GM11168 (cell line): ENCODE measurements around the gene FAM81B.

Experiments
- in situ Hi-C: fragments of 300-500 bp; cut with MboI; formaldehyde crosslinking; loops from one replicate; pipeline ENCODE4 v1.12.0; 2022; ENCODE audit warnings: low sequenced_read_pairs; ENCODE audit not compliant: unreplicated experiment

The FAM81B gene

GRCh38 chr5:95449460-95449859 lies 58.3 kb downstream of the FAM81B start:
- in situ Hi-C loops = no loop called here

GRCh38 chr5:95454536-95454935 lies 63.4 kb downstream of the FAM81B start:
- in situ Hi-C loops = no loop called here

DNA sequence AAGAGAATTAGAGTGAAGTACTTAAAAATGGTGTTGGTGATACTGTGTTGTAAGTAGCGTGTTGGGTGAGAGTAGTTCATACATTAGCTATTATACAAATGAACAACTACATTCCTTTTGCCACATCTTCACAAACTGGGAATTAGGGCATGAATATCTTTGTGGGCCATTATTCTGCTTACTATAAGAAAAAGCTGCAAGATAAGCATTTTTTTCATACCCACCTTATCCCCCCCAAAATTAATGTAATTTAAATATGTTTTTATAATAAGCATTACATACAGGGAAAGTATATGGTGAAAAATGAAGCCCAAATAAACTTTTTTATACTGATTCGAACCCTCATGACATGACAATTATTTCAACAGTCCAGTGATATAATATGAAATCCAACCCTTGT lies 69.5 kb downstream of the FAM81B start:
- in situ Hi-C loops = no loop called here

GRCh38 chr5:95471487-95471886 lies 80.3 kb downstream of the FAM81B start:
- in situ Hi-C loops = no loop called here

- in situ Hi-C loops = no loop called here
Observed at GRCh38 chr5:95471942-95472341, 80.8 kb downstream of the FAM81B start.

GRCh38 chr5:95484421-95484820 lies 93.3 kb downstream of the FAM81B start:
- in situ Hi-C loops = no loop called here

DNA sequence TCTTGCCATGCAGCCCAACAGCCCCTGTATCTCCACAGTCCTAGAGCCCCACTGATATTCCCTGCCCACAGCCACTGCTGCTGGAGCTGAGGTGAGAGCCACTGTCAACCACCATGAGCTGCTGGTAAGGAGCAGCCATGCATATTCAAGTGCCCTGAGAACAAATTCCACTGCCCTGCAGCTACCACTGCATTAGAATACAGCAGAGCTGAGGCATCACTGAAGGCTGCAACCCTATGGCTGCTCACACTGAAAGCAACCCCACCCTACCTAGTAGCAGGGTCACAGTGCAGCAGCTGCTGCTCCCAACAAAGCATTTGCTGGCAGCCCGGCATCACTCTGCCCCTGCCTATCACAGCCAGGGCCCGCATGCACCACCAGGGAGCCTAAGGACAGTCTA lies 95.0 kb downstream of the FAM81B start:
- in situ Hi-C loops = no loop called here

DNA sequence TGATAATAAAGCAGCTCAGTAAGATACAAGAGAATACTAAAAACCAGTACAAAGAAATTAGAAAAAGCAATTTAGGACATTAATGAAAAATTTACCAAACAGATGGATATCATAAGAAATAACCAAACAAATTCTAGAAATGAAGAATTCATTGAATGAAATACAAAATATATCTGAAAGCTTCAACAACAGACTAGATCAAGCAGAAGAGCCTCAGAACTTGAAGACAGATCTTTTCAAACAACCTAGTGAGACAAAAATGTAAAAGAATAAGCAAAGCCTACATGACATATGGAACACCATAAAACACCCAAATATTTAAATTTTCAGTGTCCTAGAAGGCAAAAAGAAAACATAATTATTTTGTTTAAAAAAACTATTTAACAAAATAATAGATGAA lies 96.7 kb downstream of the FAM81B start:
- in situ Hi-C loops = no loop called here
